Dendritic cell treated with granulocyte-macrophage colony-stimulating factor and Interleukin-4, amounts not matched to agents 40 ng/mL and 50 ng/mL, for 4 days (primary cell): ENCODE data around the gene CRY2.

Experiments used
- H3K27ac Mint-ChIP-seq: one replicate; pipeline ENCODE4 v1.8.0; 2022; ENCODE audit warnings: mild to moderate bottlenecking, mixed read lengths
- H3K27me3 Mint-ChIP-seq: one replicate; pipeline ENCODE4 v1.8.0; 2022; ENCODE audit warnings: mild to moderate bottlenecking, mixed read lengths
- H3K36me3 Mint-ChIP-seq: one replicate; pipeline ENCODE4 v1.8.0; 2022; ENCODE audit warnings: low read depth, mixed read lengths
- H3K4me1 Mint-ChIP-seq: one replicate; pipeline ENCODE4 v1.8.0; 2022; ENCODE audit warnings: low read depth, mixed read lengths
- H3K4me3 Mint-ChIP-seq: one replicate; pipeline ENCODE4 v1.8.0; 2022; ENCODE audit warnings: mild to moderate bottlenecking, moderate library complexity, mixed read lengths
- H3K9me3 Mint-ChIP-seq: one replicate; pipeline ENCODE4 v1.8.0; 2022; ENCODE audit warnings: mixed read lengths
- intact Hi-C: fragments of 100-400 bp; cut with micrococcal nuclease; formaldehyde crosslinking; loops from one replicate; pipeline ENCODE4 v1.15.0; 2022

The CRY2 gene

DNA sequence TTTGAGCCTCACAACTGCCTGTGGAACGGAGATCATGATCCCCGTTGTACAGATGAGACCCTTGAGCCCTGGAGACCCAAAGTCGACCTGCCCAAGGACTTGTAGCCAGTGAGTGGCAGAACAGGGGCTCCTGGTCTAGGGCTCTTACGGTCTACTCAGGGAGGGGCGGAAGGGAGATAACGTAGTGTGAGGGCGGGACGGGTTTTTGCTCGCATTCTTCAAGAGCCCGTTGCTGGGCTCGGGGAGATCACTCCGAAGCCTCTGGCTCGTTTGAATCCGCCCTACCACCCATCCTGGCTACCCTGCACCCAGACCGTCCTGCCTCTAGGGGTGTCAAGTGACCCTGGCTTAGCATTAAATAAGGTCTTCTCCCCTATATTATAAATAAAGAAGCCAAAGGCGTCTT lies 639 bp downstream of the CRY2 start:
- intact Hi-C loops: loop anchor here (1.0 to 10.0 kb wide), 5 partner anchors 10 to 267 kb away; partner anchors contain the start of gene SLC35C1
- no peaks in the 10 kb centered on the region for H3K9me3 Mint-ChIP-seq
- H3K4me1 Mint-ChIP-seq: peaks cover 70% of the 10 kb centered on the region
- H3K4me3 Mint-ChIP-seq: peak overlapping the region; percentile 84
- peaks cover 5% of the 10 kb centered on the region for H3K36me3 Mint-ChIP-seq
- H3K27ac Mint-ChIP-seq: peak overlapping the region; percentile 93
- H3K27me3 Mint-ChIP-seq: peaks cover 4% of the 10 kb centered on the region

DNA sequence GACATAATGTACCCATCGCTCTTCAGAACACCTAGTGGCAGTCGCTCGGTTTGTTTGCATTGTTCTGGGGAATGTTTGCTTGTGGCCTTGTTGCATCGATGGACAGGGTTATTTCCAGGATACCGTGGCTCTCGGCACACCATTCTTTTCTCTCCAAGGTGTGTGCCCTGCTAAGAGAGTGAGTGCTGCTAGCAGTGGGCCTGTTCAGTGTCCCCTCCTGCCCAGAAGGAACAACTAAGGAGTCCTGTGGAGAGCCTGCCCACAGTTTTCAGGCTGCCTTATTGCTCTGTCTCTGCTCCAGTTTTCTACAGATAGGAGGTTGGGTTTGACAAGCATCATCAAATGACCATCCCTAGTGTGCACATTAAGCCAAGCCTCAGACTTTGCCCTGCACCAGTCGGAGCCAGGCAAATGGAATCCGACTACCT lies 1.4 kb downstream of the CRY2 start:
- H3K4me3 Mint-ChIP-seq: peak overlapping the region; percentile 34
- peaks cover 5% of the 10 kb centered on the region for H3K36me3 Mint-ChIP-seq
- intact Hi-C loops: loop anchor here (10.0 kb wide), 2 partner anchors 156 to 266 kb away; no protein-coding TSS in a partner anchor
- peaks cover 62% of the 10 kb centered on the region for H3K4me1 Mint-ChIP-seq
- no peaks in the 10 kb centered on the region for H3K9me3 Mint-ChIP-seq
- peak overlapping the region; percentile 93 for H3K27ac Mint-ChIP-seq
- peaks cover 2% of the 10 kb centered on the region for H3K27me3 Mint-ChIP-seq

DNA sequence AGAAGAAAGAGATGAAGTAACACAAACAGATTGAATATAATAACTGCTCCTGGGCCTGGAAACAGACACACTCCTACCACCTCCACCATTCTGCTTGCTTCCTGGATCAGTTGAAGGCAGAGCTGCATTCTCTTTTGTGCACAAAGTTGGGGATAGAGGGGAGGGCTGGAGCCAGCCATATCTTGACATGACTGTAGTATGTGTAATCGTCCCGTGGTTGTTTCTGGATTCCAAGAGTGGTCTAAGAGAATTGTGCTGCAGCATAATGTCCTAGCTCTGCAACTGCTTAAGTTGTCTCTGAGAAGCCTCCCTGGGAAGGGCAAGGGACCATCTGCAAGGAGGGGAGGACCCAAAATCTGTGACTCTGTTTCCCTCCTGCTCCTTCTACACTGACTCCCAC lies 3.2 kb downstream of the CRY2 start:
- no peak overlapping the region for H3K4me3 Mint-ChIP-seq
- peaks cover 57% of the 10 kb centered on the region for H3K4me1 Mint-ChIP-seq
- H3K27me3 Mint-ChIP-seq: no peaks in the 10 kb centered on the region
- H3K9me3 Mint-ChIP-seq: no peaks in the 10 kb centered on the region
- H3K36me3 Mint-ChIP-seq: peaks cover 8% of the 10 kb centered on the region
- intact Hi-C loops: no loop called here
- H3K27ac Mint-ChIP-seq: no peak overlapping the region

DNA sequence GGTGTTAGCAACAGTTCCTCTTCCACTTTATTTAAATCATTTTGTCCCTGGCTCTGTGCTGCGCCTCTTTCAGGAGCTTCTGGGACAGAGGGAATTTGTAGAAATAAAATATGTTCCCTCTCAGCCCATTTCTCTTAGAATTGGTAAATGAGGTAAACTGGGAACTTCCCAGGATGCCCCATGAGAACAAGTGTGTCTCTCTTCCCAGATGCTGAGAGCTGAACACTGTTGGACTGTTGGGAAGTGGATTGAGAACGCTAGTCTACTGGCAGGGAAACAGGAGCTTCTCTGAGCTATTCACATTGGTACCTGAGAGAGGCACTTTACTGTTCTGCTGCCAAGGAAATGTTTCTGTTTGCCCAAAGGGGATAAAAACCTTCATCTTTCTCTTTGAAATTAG lies 4.0 kb downstream of the CRY2 start:
- Mint-ChIP-seq H3K27me3 (no peaks in the 10 kb centered on the region), H3K27ac (no peak overlapping the region), H3K9me3 (no peaks in the 10 kb centered on the region), H3K4me1 (peaks cover 57% of the 10 kb centered on the region), H3K36me3 (peaks cover 16% of the 10 kb centered on the region), H3K4me3 (no peak overlapping the region)
- intact Hi-C loops: no loop called here

DNA sequence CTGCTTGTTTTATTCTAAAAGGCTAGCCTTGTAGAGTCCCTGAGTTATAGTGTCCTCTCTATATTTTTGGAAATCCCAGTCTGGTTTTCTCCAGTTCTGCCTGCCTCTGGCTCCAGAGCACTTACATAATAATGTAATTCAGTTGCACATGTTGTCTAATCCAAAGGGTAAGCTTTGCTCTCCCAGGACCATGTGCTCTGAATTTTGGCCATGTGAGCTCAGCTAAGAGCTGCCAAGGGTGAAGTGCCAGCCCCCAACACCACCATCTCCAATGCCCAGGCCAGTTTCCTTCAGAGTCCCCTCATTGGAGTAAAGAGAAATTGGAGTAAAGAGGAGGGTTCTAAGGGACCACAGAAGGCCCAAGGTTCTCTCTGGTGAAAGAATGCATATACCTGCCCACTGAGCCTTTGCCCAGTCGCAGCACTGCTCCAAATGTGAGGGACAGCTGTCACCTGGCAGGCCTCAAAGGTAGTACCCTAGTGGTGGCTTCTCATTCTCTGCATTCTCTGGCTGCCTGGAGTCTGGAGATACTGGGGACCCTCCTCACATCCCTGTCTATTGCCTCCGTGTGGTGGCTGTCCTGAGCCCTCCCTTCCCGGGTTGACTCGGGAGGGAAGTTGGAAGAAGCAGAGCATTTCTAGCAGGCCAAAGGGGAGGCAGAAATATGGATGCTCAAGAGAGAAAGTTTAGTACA lies 4.9 kb downstream of the CRY2 start:
- no peak overlapping the region for H3K27ac Mint-ChIP-seq

DNA sequence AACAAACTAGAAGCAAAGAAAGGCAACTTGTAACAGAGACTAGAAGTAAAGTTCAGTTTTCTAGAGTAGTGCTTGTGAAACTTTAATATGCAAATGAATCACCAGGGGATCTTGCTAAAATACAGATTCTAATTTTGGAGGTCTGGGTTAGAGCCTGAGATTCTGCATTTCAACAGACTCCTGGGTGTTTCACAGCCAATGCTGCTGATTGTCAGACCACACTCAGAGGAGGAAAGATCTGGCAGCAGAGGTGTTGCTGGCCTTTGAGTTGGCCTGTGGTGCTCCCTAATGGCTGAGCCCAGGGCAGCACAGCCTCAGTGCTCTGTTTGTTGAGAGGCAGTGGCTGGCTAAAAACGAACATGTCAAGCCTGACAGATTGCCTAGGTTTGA lies 5.4 kb downstream of the CRY2 start:
- H3K27me3 Mint-ChIP-seq: no peaks in the 10 kb centered on the region
- intact Hi-C loops: no loop called here
- H3K9me3 Mint-ChIP-seq: no peaks in the 10 kb centered on the region
- peaks cover 25% of the 10 kb centered on the region for H3K36me3 Mint-ChIP-seq
- H3K27ac Mint-ChIP-seq: no peak overlapping the region
- peaks cover 62% of the 10 kb centered on the region for H3K4me1 Mint-ChIP-seq
- H3K4me3 Mint-ChIP-seq: no peak overlapping the region

More for the DNA sequence above, 4.9 kb downstream of the CRY2 start:
- Mint-ChIP-seq H3K9me3 (no peaks in the 10 kb centered on the region), H3K4me3 (no peak overlapping the region), H3K36me3 (peaks cover 25% of the 10 kb centered on the region), H3K27me3 (no peaks in the 10 kb centered on the region), H3K4me1 (peaks cover 57% of the 10 kb centered on the region)
- intact Hi-C loops: no loop called here

DNA sequence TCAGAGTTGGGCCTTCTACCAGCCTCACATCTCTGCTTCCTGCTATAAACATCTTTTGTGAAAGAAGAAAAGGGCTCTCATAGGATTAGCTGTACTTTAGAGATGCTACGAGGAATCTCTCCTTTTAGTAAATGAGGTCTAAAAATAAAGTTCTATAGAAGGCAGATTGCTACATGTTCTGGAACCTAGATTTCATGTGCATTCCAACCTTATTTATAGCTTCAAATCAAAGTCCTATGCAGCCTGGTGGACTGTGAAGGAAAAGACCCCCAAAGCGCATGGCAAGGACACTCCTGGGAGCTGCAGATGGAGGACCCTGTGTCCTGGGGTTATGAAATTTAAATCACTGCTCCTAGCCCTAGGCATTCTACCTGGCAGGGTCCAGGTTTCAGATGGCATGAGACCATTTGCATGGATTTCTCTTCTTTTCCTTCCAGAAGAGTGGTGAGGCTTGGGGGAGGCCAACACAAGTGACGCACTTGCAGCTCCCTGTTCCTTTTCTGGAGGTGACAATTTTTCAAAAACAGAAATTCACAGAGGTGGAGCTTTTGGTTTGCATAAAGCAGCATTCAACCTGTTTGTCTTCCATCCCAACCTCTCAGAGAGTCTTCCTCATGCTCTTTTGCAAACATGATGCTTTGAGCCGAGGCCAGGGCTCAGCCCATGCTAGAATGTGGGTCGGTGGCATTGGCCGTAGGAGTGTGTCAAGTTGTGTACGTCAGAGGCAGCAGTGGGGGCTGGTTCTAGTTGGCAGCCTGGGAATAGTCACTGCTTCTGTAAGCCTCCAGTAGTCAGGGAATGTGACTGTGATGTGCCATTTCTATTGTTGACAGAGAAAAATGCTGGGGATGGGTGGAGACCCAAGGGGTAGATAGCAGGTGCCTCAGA lies 6.3 kb downstream of the CRY2 start:
- H3K27ac Mint-ChIP-seq: no peak overlapping the region
- intact Hi-C loops: no loop called here
- H3K4me1 Mint-ChIP-seq: peaks cover 65% of the 10 kb centered on the region
- H3K9me3 Mint-ChIP-seq: no peaks in the 10 kb centered on the region
- H3K4me3 Mint-ChIP-seq: no peak overlapping the region
- H3K27me3 Mint-ChIP-seq: no peaks in the 10 kb centered on the region
- H3K36me3 Mint-ChIP-seq: peaks cover 28% of the 10 kb centered on the region

DNA sequence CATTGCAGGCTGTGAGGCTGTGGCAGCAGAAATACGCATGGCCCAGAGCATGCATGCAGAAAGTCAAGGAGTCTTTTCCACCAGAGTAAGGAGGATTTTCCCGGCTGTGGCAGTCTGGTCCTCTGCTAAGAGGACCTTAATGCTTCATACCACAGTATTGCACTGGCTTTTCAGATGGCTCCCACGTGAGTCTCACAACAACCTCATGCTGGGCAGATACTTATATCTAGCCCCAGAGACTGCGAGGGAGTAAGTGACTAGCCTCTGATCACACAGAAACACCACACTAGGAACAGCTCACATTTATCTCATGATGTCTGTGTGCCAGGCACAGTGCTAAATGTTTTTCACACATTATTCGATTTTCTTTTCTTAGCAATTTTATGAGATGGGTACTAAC lies 8.0 kb downstream of the CRY2 start:
- Mint-ChIP-seq H3K27ac (peak overlapping the region; percentile 91), H3K4me1 (peaks cover 58% of the 10 kb centered on the region), H3K27me3 (no peaks in the 10 kb centered on the region), H3K36me3 (peaks cover 46% of the 10 kb centered on the region), H3K9me3 (no peaks in the 10 kb centered on the region), H3K4me3 (no peak overlapping the region)
- intact Hi-C loops: no loop called here

DNA sequence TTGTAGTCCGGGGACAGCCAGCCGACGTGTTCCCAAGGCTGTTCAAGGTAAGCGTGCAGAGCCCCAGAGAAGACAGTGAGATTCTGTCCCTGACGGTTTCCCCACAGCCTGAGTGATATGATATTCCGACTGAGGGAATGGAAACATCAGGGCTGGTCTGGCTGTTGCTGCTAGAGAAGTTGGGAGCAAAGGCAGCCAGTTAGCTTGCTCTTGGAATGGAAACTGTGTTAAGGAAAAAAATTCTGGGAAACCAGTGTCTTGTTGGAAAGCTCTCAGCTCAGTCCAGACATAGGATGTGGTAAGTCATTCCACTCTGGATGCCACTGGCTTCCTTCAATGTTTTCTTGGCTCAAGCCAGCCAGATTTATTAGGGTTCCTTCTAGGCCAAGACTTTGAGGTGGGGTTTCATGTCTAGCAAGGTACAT lies 8.8 kb downstream of the CRY2 start:
- intact Hi-C loops: no loop called here
- peaks cover 50% of the 10 kb centered on the region for H3K4me1 Mint-ChIP-seq
- no peak overlapping the region for H3K4me3 Mint-ChIP-seq
- H3K27ac Mint-ChIP-seq: peak overlapping the region; percentile 91
- H3K27me3 Mint-ChIP-seq: no peaks in the 10 kb centered on the region
- no peaks in the 10 kb centered on the region for H3K9me3 Mint-ChIP-seq
- H3K36me3 Mint-ChIP-seq: peaks cover 53% of the 10 kb centered on the region

DNA sequence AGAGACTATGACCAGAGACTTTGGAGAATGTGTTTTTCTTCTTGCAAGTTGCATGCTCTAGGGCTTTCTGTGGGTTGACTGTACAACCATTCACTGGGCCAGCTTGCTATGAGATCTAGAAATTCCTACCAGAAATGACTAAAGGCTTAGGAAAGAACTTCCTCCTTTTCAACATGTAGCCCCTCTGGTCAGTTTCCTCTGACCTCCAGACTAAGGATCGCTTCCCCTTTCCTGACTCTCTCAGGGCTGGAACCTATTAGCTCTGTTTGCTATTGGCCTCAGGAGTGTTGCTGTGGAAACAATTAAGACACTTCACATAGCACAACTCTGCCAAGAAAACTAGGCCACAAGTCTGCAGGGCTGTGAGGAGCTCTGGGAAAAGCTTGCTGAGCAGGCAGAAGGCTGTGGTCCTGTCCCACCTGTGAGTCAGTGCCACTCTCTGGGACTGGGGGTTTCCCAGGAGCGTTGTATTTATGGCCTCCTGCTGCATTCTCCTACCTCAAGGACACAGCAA lies 10.7 kb downstream of the CRY2 start:
- intact Hi-C loops: loop anchor here (1.0 kb wide), 1 partner anchor 11 kb away; the partner anchor contains the start of gene CRY2
- H3K9me3 Mint-ChIP-seq: no peaks in the 10 kb centered on the region

DNA sequence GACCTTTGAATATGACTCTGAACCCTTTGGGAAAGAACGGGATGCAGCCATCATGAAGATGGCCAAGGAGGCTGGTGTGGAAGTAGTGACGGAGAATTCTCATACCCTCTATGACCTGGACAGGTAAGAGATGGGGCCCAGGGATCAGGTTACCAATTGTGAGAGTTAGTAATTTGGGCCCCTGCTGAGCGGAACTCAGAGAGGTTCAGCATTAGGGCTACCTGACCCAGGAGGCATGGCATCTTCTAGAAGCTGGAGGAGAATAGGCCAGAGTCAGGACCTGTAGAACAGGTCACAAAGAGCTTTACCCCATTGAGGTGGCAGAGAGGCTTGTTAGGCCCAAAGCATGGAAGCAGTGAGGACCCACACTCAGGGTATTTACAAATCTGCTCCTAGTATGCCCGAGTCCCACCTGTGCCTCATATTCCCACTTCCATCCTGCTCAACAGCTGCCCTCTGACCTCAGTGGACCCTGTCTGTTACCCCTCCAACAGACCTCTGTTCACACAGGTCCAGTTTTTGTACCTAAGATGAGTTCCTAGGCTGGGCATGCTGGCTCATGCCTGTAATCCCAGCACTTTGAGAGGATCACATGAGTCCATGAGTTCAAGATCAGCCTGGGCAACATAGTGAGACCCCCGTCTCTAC lies 11.6 kb downstream of the CRY2 start:
- peaks cover 39% of the 10 kb centered on the region for H3K4me1 Mint-ChIP-seq
- H3K27ac Mint-ChIP-seq: peak overlapping the region; percentile 91
- H3K36me3 Mint-ChIP-seq: peaks cover 81% of the 10 kb centered on the region
- H3K9me3 Mint-ChIP-seq: no peaks in the 10 kb centered on the region
- H3K4me3 Mint-ChIP-seq: peak overlapping the region; percentile 22
- no peaks in the 10 kb centered on the region for H3K27me3 Mint-ChIP-seq
- intact Hi-C loops: loop anchor here (1.0 kb wide), 1 partner anchor 12 kb away; the partner anchor contains the start of gene CRY2

More for the DNA sequence above, 10.7 kb downstream of the CRY2 start:
- Mint-ChIP-seq H3K27ac (peak overlapping the region; percentile 91), H3K4me3 (peak overlapping the region; percentile 22), H3K36me3 (peaks cover 73% of the 10 kb centered on the region), H3K27me3 (no peaks in the 10 kb centered on the region), H3K4me1 (peaks cover 39% of the 10 kb centered on the region)

DNA sequence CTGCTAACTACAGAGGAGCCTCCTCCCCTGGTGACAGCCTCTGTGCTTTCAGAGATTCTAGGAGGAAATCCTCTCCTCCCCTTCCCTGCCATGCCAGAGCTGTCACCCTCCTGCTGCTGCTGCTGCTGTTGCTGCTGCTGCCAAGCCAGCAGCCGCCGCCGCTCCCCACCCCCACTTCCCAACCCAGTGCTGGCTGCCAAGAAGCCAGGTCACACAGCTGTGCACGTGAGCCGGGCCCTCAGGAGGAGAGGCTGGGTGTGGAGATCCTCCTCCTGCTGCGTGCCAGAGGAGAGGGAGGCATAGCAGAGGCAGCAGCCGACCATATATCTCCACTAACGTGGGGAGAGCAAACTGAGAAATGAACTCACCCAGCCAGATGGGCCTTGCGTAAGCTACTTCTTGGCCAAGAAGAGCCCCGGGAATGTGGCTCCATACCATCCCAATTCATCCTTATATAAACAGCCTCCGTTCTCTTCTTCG lies 12.4 kb downstream of the CRY2 start:
- Mint-ChIP-seq H3K4me3 (no peak overlapping the region), H3K27ac (no peak overlapping the region), H3K27me3 (no peaks in the 10 kb centered on the region)

DNA sequence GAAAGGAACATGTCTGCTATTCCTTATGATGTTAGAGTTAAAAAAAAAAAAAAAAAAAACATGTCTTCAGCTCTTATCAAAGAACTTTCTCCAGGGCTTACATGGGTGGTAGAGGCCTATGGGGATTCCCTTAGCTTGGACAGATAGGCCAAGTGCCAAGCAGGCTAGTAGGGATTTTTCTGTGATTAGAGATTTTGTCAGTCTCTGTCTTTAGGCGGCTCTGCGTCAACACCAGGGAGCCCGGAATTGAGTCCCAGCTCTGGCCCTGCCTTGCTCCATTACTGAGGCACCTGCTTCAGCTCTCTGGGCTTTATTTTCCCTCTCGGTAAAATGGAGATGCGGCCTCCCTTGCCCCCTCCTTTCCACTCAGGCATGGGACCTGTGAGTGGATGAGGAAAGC lies 13.1 kb downstream of the CRY2 start:
- peaks cover 93% of the 10 kb centered on the region for H3K36me3 Mint-ChIP-seq
- peaks cover 39% of the 10 kb centered on the region for H3K4me1 Mint-ChIP-seq
- no peak overlapping the region for H3K4me3 Mint-ChIP-seq
- H3K27ac Mint-ChIP-seq: no peak overlapping the region
- intact Hi-C loops: no loop called here
- no peaks in the 10 kb centered on the region for H3K27me3 Mint-ChIP-seq
- H3K9me3 Mint-ChIP-seq: no peaks in the 10 kb centered on the region

More for the DNA sequence above, 12.4 kb downstream of the CRY2 start:
- Mint-ChIP-seq H3K9me3 (no peaks in the 10 kb centered on the region), H3K36me3 (peaks cover 88% of the 10 kb centered on the region), H3K4me1 (peaks cover 39% of the 10 kb centered on the region)
- intact Hi-C loops: no loop called here
